Naive thymus-derived CD8-positive, alpha-beta T cell (primary cell): Measurements from ENCODE around the gene CTNNA2. TPM values are rescaled to one million over a fixed set of nuclear protein-coding genes. Genes with fewer than 3 reads are reported as not detected.

Source experiments
- ATAC-seq, 2 donors: fragments of 150-1000 bp; cut with Tn5 transposase in 1 of 2; sonication (Bioruptor Pico), chemical (Tn5 transposase) in 1 of 2; 1 replicate in 1 of 2; 2 replicates in 1 of 2; pipeline ENCODE4 v1.10.0; 2021; ENCODE audit warnings: mild to moderate bottlenecking in 2 of 2, moderate library complexity in 2 of 2
- POLR2A ChIA-PET: fragments of 350-600 bp; sonication (Branson Sonifier 250); formaldehyde crosslinking; loops from one replicate; lab custom pipeline; 2021; ENCODE audit warnings: antibody characterized with exemption; lab: Charles Lee
- DNase-seq, 10 donors: peaks; one replicate each; pipeline versions ENCODE4 v3.0.0 to v3.0.0-alpha.2; 2020 to 2022
- H3K27ac Mint-ChIP-seq, 10 donors: one replicate each; pipeline ENCODE4 v1.8.0; 2020 to 2022; ENCODE audit warnings: mild to moderate bottlenecking in 10 of 10, mixed read lengths in 10 of 10, moderate library complexity in 4 of 10, inconsistent platforms in 1 of 10
- H3K27me3 Mint-ChIP-seq, 5 donors: one replicate each; pipeline ENCODE4 v1.8.0; 2021 to 2022; ENCODE audit warnings: mixed read lengths in 5 of 5
- H3K36me3 Mint-ChIP-seq, 3 donors: one replicate each; pipeline ENCODE4 v1.8.0; 2020 to 2022; ENCODE audit warnings: mixed read lengths in 3 of 3, mild to moderate bottlenecking in 2 of 3, inconsistent platforms in 1 of 3
- H3K4me1 Mint-ChIP-seq, 4 donors: one replicate each; pipeline ENCODE4 v1.8.0; 2021 to 2022; ENCODE audit warnings: mixed read lengths in 4 of 4
- H3K4me3 Mint-ChIP-seq, 10 donors: one replicate each; pipeline ENCODE4 v1.8.0; 2020 to 2022; ENCODE audit warnings: mild to moderate bottlenecking in 10 of 10, mixed read lengths in 10 of 10, moderate library complexity in 6 of 10, inconsistent platforms in 1 of 10
- H3K9me3 Mint-ChIP-seq, 9 donors: one replicate each; pipeline ENCODE4 v1.8.0; 2020 to 2022; ENCODE audit warnings: mixed read lengths in 9 of 9, mild to moderate bottlenecking in 3 of 9, inconsistent platforms in 1 of 9, moderate library complexity in 1 of 9
- polyA plus RNA-seq, 3 donors: library from polyadenylated mRNA; unstranded; fragments of 300-500 nt; fragmentation: Illumina TruSeq; gene quantifications; one replicate each; pipeline ENCODE4 v1.2.3, GENCODE V29; 2021
- total RNA-seq, 8 experiments: library from RNA in 2 of 8; stranded (reverse) in 2 of 8; gene quantifications; one replicate each; pipeline ENCODE4 v1.2.3 and lab custom pipeline; 2021 to 2026

Gene CTNNA2
- total and polyA plus RNA-seq, 5 experiments from 2014 or later, result not detected

GRCh38 chr2:79721966-79722365 lies 209.1 kb downstream of the CTNNA2 start:
- no peak overlapping the region for H3K4me3 Mint-ChIP-seq
- no peak overlapping the region for H3K27ac Mint-ChIP-seq
- H3K4me1 Mint-ChIP-seq, result no peaks in the 10 kb centered on the region
- no peak for ATAC-seq
- H3K27me3 Mint-ChIP-seq, result no peaks in the 10 kb centered on the region
- peaks cover 0 to 17% (median 5%) of the 10 kb centered on the region in 9 donors for H3K9me3 Mint-ChIP-seq
- H3K36me3 Mint-ChIP-seq, result no peaks in the 10 kb centered on the region
- POLR2A ChIA-PET, result no interaction called here
- no peak for DNase-seq

GRCh38 chr2:79723830-79724229 lies 211.0 kb downstream of the CTNNA2 start:
- DNase-seq (no peak), ATAC-seq (no peak)
- Mint-ChIP-seq H3K4me3 (no peak overlapping the region), H3K36me3 (no peaks in the 10 kb centered on the region), H3K4me1 (no peaks in the 10 kb centered on the region), H3K9me3 (peaks cover 0 to 16% (median 7%) of the 10 kb centered on the region in 9 donors), H3K27me3 (no peaks in the 10 kb centered on the region), H3K27ac (no peak overlapping the region)
- POLR2A ChIA-PET, result no interaction called here

- POLR2A ChIA-PET, result no interaction called here
- no peaks in the 10 kb centered on the region for H3K4me1 Mint-ChIP-seq
- H3K27me3 Mint-ChIP-seq, result no peaks in the 10 kb centered on the region
- H3K27ac Mint-ChIP-seq, result no peak overlapping the region
- no peak for DNase-seq
- H3K4me3 Mint-ChIP-seq, result no peak overlapping the region
- no peak for ATAC-seq
- peaks cover 0 to 13% (median 5%) of the 10 kb centered on the region in 9 donors for H3K9me3 Mint-ChIP-seq
- H3K36me3 Mint-ChIP-seq, result no peaks in the 10 kb centered on the region
Observed at GRCh38 chr2:79729532-79729931, 216.7 kb downstream of the CTNNA2 start.

GRCh38 chr2:79734518-79734917 lies 221.7 kb downstream of the CTNNA2 start:
- no peaks in the 10 kb centered on the region for H3K36me3 Mint-ChIP-seq
- H3K27me3 Mint-ChIP-seq, result no peaks in the 10 kb centered on the region
- DNase-seq (no peak), ATAC-seq (no peak)
- POLR2A ChIA-PET, result no interaction called here
- H3K9me3 Mint-ChIP-seq, result peaks cover 0 to 13% (median 4%) of the 10 kb centered on the region in 9 donors
- H3K4me1 Mint-ChIP-seq, result no peaks in the 10 kb centered on the region
- H3K4me3 Mint-ChIP-seq, result no peak overlapping the region
- H3K27ac Mint-ChIP-seq, result no peak overlapping the region

- POLR2A ChIA-PET, result no interaction called here
- ATAC-seq (no peak), DNase-seq (no peak)
- no peak overlapping the region for H3K27ac Mint-ChIP-seq
- no peaks in the 10 kb centered on the region for H3K4me1 Mint-ChIP-seq
- peaks cover 3 to 23% (median 8%) of the 10 kb centered on the region in 9 donors for H3K9me3 Mint-ChIP-seq
- H3K4me3 Mint-ChIP-seq, result no peak overlapping the region
- H3K36me3 Mint-ChIP-seq, result no peaks in the 10 kb centered on the region
- H3K27me3 Mint-ChIP-seq, result peaks cover 0 to 2% (median 0%) of the 10 kb centered on the region in 5 donors
Observed at GRCh38 chr2:79740879-79741443, 228.1 kb downstream of the CTNNA2 start.

GRCh38 chr2:79750321-79750720 lies 237.5 kb downstream of the CTNNA2 start:
- Mint-ChIP-seq H3K36me3 (no peaks in the 10 kb centered on the region), H3K4me3 (no peak overlapping the region), H3K27ac (no peak overlapping the region), H3K9me3 (peaks cover 3 to 24% (median 8%) of the 10 kb centered on the region in 9 donors), H3K4me1 (no peaks in the 10 kb centered on the region), H3K27me3 (no peaks in the 10 kb centered on the region)
- no peak for ATAC-seq
- DNase-seq, result no peak
- POLR2A ChIA-PET, result no interaction called here

- Mint-ChIP-seq H3K4me1 (no peaks in the 10 kb centered on the region), H3K4me3 (no peak overlapping the region), H3K27me3 (no peaks in the 10 kb centered on the region), H3K36me3 (no peaks in the 10 kb centered on the region), H3K9me3 (peaks cover 0 to 20% (median 7%) of the 10 kb centered on the region in 9 donors), H3K27ac (no peak overlapping the region)
- POLR2A ChIA-PET, result no interaction called here
- DNase-seq, result no peak
- no peak for ATAC-seq
Observed at GRCh38 chr2:79757526-79757925, 244.7 kb downstream of the CTNNA2 start.

- no peak for ATAC-seq
- no peaks in the 10 kb centered on the region for H3K36me3 Mint-ChIP-seq
- no peaks in the 10 kb centered on the region for H3K27me3 Mint-ChIP-seq
- DNase-seq, result no peak
- no peak overlapping the region for H3K4me3 Mint-ChIP-seq
- H3K4me1 Mint-ChIP-seq, result no peaks in the 10 kb centered on the region
- POLR2A ChIA-PET, result no interaction called here
- H3K9me3 Mint-ChIP-seq, result peaks cover 0 to 19% (median 7%) of the 10 kb centered on the region in 9 donors
- H3K27ac Mint-ChIP-seq, result no peak overlapping the region
Observed at GRCh38 chr2:79758042-79758441, 245.2 kb downstream of the CTNNA2 start.

GRCh38 chr2:79758749-79759282 lies 246.0 kb downstream of the CTNNA2 start:
- no peak overlapping the region for H3K27ac Mint-ChIP-seq
- H3K36me3 Mint-ChIP-seq, result no peaks in the 10 kb centered on the region
- H3K4me3 Mint-ChIP-seq, result no peak overlapping the region
- H3K9me3 Mint-ChIP-seq, result peaks cover 0 to 15% (median 2%) of the 10 kb centered on the region in 9 donors
- H3K27me3 Mint-ChIP-seq, result no peaks in the 10 kb centered on the region
- no peaks in the 10 kb centered on the region for H3K4me1 Mint-ChIP-seq
- POLR2A ChIA-PET, result no interaction called here
- no peak for DNase-seq
- ATAC-seq, result no peak

- H3K4me3 Mint-ChIP-seq, result no peak overlapping the region
- DNase-seq (no peak), ATAC-seq (no peak)
- POLR2A ChIA-PET, result no interaction called here
- no peak overlapping the region for H3K27ac Mint-ChIP-seq
- peaks cover 0 to 9% (median 3%) of the 10 kb centered on the region in 9 donors for H3K9me3 Mint-ChIP-seq
- no peaks in the 10 kb centered on the region for H3K27me3 Mint-ChIP-seq
- no peaks in the 10 kb centered on the region for H3K4me1 Mint-ChIP-seq
- H3K36me3 Mint-ChIP-seq, result no peaks in the 10 kb centered on the region
Observed at GRCh38 chr2:79770926-79771325, 258.1 kb downstream of the CTNNA2 start.

GRCh38 chr2:79771493-79771892 lies 258.6 kb downstream of the CTNNA2 start:
- no peak for DNase-seq
- ATAC-seq, result no peak
- POLR2A ChIA-PET, result no interaction called here
- Mint-ChIP-seq H3K27me3 (no peaks in the 10 kb centered on the region), H3K27ac (no peak overlapping the region), H3K36me3 (no peaks in the 10 kb centered on the region), H3K4me1 (no peaks in the 10 kb centered on the region), H3K4me3 (no peak overlapping the region), H3K9me3 (peaks cover 0 to 8% (median 3%) of the 10 kb centered on the region in 9 donors)

GRCh38 chr2:79774016-79774415 lies 261.2 kb downstream of the CTNNA2 start:
- Mint-ChIP-seq H3K4me1 (no peaks in the 10 kb centered on the region), H3K27me3 (no peaks in the 10 kb centered on the region), H3K9me3 (peaks cover 0 to 7% (median 2%) of the 10 kb centered on the region in 9 donors), H3K4me3 (no peak overlapping the region), H3K36me3 (no peaks in the 10 kb centered on the region), H3K27ac (no peak overlapping the region)
- ATAC-seq (no peak), DNase-seq (no peak)
- POLR2A ChIA-PET, result no interaction called here

- DNase-seq, result no peak
- no peak for ATAC-seq
- Mint-ChIP-seq H3K4me3 (no peak overlapping the region), H3K4me1 (no peaks in the 10 kb centered on the region), H3K27me3 (no peaks in the 10 kb centered on the region), H3K27ac (no peak overlapping the region), H3K9me3 (peaks cover 0 to 7% (median 2%) of the 10 kb centered on the region in 9 donors), H3K36me3 (no peaks in the 10 kb centered on the region)
- POLR2A ChIA-PET, result no interaction called here
Observed at GRCh38 chr2:79776461-79776860, 263.6 kb downstream of the CTNNA2 start.

- no peak overlapping the region for H3K27ac Mint-ChIP-seq
- peaks cover 0 to 2% (median 0%) of the 10 kb centered on the region in 4 donors for H3K4me1 Mint-ChIP-seq
- ATAC-seq (no peak), DNase-seq (no peak)
- no peak overlapping the region for H3K4me3 Mint-ChIP-seq
- no peaks in the 10 kb centered on the region for H3K27me3 Mint-ChIP-seq
- POLR2A ChIA-PET, result no interaction called here
- H3K9me3 Mint-ChIP-seq, result peaks cover 0 to 10% (median 4%) of the 10 kb centered on the region in 9 donors
- no peaks in the 10 kb centered on the region for H3K36me3 Mint-ChIP-seq
Observed at GRCh38 chr2:79780781-79781180, 267.9 kb downstream of the CTNNA2 start.
